Sigmoid colon (tissue), 4 donors: Measurements from ENCODE around the gene CLRN2.

Experiments used
- POLR2A ChIP-seq, 2 donors: fragments of 450-650 bp; IDR thresholded peaks; one replicate each; pipeline ENCODE4 v1.6.1; 2016; ENCODE audit warnings: antibody characterized with exemption in 2 of 2, mild to moderate bottlenecking in 2 of 2, moderate library complexity in 2 of 2
- POLR2AphosphoS5 ChIP-seq, 4 donors: sonication (generic); formaldehyde crosslinking; IDR thresholded peaks; one replicate each; pipeline ENCODE4 v1.6.1; 2017; ENCODE audit warnings: antibody characterized with exemption in 4 of 4
- TF ChIP-seq, protein P1 (sequence below), 4 experiments: fragments of 450-650 bp in 3 of 4; fragments of 200-600 bp in 1 of 4; IDR thresholded peaks; one replicate each; pipeline ENCODE4 v1.5.1; 2016 to 2019; ENCODE audit warnings: antibody characterized with exemption in 4 of 4, mild to moderate bottlenecking in 3 of 4, moderate library complexity in 2 of 4

- TF ChIP-seq POLR2A (IDR thresholded peaks at IDR 0.05) (no peak), POLR2AphosphoS5 (IDR thresholded peaks at IDR 0.05) (no peak)
- TF ChIP-seq, protein P1, sequence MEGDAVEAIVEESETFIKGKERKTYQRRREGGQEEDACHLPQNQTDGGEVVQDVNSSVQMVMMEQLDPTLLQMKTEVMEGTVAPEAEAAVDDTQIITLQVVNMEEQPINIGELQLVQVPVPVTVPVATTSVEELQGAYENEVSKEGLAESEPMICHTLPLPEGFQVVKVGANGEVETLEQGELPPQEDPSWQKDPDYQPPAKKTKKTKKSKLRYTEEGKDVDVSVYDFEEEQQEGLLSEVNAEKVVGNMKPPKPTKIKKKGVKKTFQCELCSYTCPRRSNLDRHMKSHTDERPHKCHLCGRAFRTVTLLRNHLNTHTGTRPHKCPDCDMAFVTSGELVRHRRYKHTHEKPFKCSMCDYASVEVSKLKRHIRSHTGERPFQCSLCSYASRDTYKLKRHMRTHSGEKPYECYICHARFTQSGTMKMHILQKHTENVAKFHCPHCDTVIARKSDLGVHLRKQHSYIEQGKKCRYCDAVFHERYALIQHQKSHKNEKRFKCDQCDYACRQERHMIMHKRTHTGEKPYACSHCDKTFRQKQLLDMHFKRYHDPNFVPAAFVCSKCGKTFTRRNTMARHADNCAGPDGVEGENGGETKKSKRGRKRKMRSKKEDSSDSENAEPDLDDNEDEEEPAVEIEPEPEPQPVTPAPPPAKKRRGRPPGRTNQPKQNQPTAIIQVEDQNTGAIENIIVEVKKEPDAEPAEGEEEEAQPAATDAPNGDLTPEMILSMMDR (IDR thresholded peaks at IDR 0.05), result no peak
Measured at GRCh38 chr4:17535906-17536305, 20.9 kb downstream of the CLRN2 start.
